GM21717 (cell line): ENCODE data around the gene CCDC70.

Experiments
- ATAC-seq: cut with Tn5 transposase; IDR thresholded peaks from one replicate; pipeline ENCODE4 v1.9.1; 2021; ENCODE audit warnings: mild to moderate bottlenecking, moderate library complexity; ENCODE audit not compliant: unreplicated experiment

The CCDC70 gene

DNA sequence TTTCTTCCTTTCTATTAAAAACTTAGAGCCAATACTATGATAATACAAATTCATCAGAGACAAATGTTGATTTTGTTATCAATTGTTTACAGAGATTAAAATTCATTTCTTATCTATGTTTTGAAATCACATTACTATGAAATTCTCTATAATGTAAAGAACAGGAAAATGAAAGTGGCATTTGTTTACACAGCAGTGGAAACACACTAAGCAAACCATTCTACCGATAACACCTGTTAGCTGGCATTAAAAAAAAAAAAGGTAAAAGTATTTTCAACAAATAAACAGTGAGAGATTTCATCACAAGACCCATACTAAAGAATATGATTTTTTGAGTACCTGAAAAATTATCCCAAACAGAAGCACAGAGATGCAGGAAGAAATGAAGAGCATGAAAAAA is 4.8 kb upstream of the CCDC70 start:
- ATAC-seq, result no peak

GRCh38 chr13:51858433-51859247 is 3.1 kb upstream of the CCDC70 start:
- ATAC-seq, result no peak

- ATAC-seq, result no peak
These were observed 1.2 kb downstream of the CCDC70 start for GRCh38 chr13:51862957-51863356.

DNA sequence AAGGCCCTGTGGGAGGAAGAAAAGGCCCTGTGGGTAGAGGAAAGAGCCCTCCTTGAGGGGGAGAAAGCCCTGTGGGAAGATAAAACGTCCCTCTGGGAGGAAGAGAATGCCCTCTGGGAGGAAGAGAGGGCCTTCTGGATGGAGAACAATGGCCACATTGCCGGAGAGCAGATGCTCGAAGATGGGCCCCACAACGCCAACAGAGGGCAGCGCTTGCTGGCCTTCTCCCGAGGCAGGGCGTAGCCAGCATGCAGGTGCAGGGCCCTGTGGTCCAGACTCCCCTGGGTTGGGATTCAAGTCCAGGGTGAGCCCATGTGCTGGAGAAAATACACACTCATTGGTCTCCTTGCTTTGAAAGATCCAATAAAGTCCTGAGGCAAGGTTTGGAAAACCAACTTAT is 4.1 kb downstream of the CCDC70 start:
- ATAC-seq, result no peak

DNA sequence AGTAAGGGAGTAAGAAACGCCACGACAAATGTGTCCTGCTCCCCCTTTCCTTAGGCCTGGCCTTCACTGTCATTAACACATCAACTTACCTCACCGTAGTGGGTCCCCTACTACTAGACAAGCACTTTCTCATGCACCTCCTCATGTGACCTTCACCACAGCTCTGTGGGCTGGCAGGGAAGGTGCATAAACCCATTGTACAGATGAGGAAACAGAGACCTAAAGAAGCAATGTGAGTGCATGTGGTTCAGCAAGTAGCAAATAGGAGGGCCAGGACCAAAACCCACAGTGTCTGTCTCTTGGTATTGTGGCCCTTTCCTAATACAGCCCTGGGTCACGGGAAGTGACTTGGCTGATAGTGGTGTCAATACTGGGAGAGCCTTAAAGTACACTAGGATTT is 5.3 kb downstream of the CCDC70 start:
- ATAC-seq, result no peak

DNA sequence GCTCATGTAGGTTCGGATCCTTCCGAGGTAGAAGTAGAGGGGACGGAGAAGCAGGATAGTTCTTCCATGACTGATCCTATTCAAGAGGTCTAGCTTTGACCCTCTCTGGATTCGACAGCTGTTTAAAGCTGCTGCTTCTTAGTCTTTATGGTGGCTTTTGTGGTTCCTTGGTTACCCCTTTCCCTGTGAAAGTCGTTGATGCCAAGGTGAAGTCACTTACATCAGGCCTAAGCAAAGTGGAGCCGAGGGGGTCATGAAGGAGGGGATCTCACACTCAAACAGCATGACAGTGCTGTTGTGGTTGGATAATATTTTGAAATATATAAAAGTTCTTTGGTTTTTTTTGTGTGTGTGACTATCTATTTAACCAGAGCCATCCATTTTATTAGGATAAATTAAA is 8.1 kb downstream of the CCDC70 start:
- ATAC-seq, result no peak

DNA sequence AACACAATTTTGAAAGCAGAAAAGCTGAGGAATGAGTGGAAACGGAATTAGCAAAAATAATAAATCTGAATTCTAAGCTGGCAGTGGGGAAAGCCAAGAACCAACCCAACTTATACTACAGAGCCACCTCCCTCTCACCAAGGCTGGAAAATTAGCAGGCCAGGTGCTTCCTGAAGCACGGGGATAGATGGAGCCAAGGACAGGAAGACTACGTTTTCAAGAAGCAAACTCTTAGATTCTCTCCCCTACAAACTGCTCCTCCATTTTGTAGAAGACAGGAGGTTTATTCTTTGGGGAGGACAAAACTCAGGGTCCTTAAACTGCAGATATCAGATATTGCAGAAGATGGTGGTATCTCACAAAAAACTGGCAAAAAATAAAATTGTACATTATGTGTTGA is 8.8 kb downstream of the CCDC70 start:
- no peak for ATAC-seq

DNA sequence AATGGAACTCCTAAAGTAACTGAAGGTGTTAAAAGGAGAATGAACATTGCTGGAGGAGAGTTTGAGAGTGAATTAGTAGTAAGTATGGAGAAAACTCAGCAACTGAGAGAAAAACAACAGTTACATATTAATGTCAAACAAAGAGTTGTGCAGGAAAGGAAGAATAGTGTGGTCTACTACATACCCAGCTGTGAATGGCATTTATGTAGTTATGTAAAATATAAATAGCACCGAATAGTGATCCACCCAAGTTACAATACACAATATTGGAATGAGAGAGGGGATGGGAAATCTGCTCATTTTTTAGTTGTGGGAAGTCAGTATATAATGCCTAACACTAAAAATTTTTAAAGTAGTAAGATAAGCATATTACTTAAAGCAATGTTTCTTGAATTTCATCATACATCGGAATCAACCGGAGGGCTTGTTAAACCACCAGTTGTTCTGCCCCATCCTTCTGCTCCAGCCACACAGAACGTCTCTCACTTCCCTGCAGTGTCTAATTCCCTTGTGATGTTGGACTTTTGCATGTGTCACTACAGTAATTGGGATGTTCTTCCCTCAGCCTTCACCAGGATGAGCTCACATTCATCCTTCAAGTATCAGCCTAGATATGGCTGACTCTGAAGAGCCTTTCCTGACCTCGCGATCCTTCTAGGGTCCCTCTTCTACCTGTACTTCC is 11.5 kb downstream of the CCDC70 start:
- ATAC-seq, result no peak

- ATAC-seq, result no peak
These were observed 12.1 kb downstream of the CCDC70 start for GRCh38 chr13:51873837-51874236.

DNA sequence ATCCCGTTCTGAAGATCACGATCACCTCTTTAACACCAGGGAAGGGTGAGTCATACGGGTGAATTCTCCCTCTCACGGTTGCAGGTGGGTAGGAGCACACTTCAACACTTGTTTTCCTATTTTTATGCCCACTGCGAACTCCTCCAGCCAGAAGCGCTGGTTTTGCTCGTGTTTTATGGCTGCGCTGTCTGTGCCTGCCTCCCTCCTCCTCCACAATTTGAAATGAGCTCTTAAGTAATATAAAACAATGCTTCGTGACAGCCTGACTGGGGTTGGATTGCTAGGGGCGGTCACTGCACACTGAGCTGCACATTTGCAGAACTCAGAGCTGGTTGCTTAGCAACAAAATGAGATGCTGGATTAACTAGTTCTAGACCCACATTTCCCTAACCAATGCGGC is 12.9 kb downstream of the CCDC70 start:
- ATAC-seq, result no peak

DNA sequence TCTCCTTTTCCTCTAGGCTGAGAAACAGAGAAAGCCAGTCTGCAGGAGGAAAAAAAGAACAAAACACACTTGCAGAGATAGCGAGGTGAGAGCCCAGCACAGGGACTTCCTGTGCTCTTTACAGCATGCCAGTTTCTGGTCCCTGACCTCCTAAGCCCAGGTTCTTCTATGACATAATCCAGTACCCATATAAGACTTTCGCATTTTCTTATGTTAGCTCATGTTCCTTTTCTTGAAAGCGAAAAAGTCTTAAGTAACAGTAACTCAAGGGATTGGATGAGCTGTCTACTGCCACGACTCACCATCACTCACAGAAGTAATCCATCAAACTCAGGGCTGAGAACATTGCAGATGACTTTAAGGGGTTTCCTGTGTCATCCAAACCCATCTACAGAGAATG is 17.4 kb downstream of the CCDC70 start:
- no peak for ATAC-seq

GRCh38 chr13:51881296-51881695 is 19.5 kb downstream of the CCDC70 start:
- no peak for ATAC-seq

DNA sequence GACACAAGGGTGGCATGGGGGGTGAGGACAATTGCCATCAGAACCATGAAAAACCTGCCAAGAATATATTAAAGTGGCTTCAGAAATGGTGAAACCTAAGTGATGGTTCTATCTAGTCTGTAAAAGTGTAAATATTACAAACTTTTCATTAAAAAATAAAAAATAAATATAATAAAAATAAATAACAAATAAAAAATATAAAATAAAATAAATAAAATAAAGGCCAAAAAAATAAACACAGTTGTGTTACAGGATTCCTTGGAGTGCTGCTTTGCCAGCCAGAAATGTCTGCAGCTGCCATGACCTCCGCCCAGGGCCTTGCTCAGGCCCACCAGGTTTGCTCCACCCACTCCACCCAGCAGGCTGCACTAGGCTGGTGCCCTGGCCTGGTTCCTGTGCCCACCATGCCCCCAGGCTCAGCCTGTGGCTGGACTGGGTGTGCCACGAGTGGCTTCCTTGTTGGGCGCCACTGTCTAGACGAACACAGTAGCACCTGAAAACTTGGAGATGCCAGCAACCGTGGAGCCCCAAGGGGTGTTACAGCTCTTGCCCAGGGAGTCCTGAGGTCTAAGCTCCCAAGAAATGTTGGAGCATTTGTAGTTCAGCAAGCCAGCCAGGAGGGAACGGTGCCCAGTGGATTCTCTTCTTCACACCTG is 20.9 kb downstream of the CCDC70 start:
- ATAC-seq, result no peak

GRCh38 chr13:51883226-51883600 is 21.4 kb downstream of the CCDC70 start:
- no peak for ATAC-seq

- no peak for ATAC-seq
These were observed 23.9 kb downstream of the CCDC70 start for GRCh38 chr13:51885651-51886050.

GRCh38 chr13:51887468-51887867 is 25.7 kb downstream of the CCDC70 start:
- no peak for ATAC-seq

GRCh38 chr13:51892657-51893056 is 30.9 kb downstream of the CCDC70 start:
- ATAC-seq, result no peak

DNA sequence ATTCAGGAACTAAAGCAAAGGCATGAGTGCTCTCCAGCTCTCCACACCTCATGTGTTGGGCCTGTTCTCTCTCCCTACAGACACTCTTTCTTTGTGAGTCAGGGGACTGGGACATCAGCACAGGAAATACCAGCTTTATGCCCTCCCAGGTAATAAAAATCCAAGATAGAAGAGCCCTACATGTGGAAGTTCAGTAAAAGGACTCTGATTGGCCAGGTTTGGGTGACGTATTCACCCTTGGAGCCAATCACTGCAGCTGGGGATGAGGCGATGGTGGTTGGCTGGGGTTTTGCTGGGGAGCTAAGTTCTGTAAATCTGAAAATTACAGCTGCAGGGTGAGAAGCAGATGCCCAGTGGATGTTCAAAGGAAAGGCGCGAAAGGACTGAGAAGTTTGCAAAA is 32.5 kb downstream of the CCDC70 start:
- no peak for ATAC-seq

GRCh38 chr13:51895906-51896888 is 34.4 kb downstream of the CCDC70 start:
- peak; percentile 70 for ATAC-seq

DNA sequence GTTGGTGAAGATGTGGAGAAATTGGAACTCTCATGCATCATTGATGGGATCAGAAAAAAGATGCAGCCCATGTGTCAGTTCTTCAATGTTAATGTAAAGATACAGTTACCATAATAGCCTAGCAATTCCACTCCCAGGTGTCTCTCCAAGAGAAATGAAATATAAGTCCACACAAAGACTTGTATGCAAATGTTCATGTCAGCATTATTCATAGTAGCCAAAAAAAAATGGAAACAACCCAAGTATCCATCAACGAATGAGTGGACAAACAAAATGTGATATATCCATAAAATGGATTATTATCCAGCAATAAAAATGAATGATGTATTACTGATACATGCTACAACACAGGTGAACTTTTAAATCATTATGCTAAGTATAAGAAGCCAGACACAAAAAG is 38.7 kb downstream of the CCDC70 start:
- no peak for ATAC-seq

GRCh38 chr13:51902776-51903175 is 41.0 kb downstream of the CCDC70 start:
- ATAC-seq, result no peak
